ENCODE data around the gene PTAR1.
"Not testable (repeated sequence)": the region's sequence is repeated elsewhere in the genome, so short reads cannot be mapped to it uniquely, and the experiment has no call there.

Gene PTAR1

DNA sequence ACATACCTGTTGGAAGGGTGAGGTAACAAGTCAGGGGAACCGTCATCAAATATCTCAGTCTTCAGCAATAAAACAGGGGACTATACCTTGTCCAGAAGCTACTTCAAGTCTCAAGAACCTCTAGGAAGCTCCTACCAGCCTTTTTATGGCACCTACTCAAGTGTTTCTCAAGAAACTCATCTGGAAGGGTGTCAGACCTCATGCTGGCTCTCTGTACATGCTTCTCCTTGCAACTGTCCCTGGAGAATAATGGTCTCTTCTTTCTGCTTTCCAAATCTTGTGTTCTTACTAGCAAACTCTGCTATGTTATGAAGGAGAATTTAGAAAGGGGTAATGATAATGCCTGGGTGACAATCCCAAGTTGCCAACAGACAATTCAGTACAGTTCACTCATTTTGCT lies 8.3 kb upstream of the PTAR1 start:
- no peak for DNase-seq (ENCODE audit: low read depth)
- no peak overlapping the region for H3K4me3 ChIP-seq (ENCODE audit: low read depth, low read length)
- no peak for TF ChIP-seq CTCF (IDR thresholded peaks at IDR 0.05; ENCODE audit: insufficient read depth, low read depth, low read length, missing control alignments)

GRCh38 chr9:69763862-69764261 lies 4.1 kb upstream of the PTAR1 start:
- not testable (repeated sequence) for DNase-seq (ENCODE audit: low read depth); H3K4me3 ChIP-seq (ENCODE audit: low read depth, low read length)

- H3K4me3 ChIP-seq (ENCODE audit: low read depth, low read length) = no peak overlapping the region
- no peak for DNase-seq (ENCODE audit: low read depth)
- no peak for TF ChIP-seq CTCF (IDR thresholded peaks at IDR 0.05; ENCODE audit: insufficient read depth, low read depth, low read length, missing control alignments)
Observed at GRCh38 chr9:69762527-69762926, 2.7 kb upstream of the PTAR1 start.

- TF ChIP-seq CTCF (IDR thresholded peaks at IDR 0.05; ENCODE audit: insufficient read depth, low read depth, low read length, missing control alignments) = no peak
- DNase-seq (ENCODE audit: low read depth) = no peak
Observed at GRCh38 chr9:69760278-69760610, 433 bp upstream of the PTAR1 start.

GRCh38 chr9:69759021-69759420 lies 790 bp downstream of the PTAR1 start:
- peak; percentile 9 for DNase-seq (ENCODE audit: low read depth)
- peak overlapping the region; percentile 95 for H3K4me3 ChIP-seq (ENCODE audit: low read depth, low read length)
- no peak for TF ChIP-seq CTCF (IDR thresholded peaks at IDR 0.05; ENCODE audit: insufficient read depth, low read depth, low read length, missing control alignments)

More at GRCh38 chr9:69760278-69760610, 433 bp upstream of the PTAR1 start:
- peak overlapping the region; percentile 77 for H3K4me3 ChIP-seq (ENCODE audit: low read depth, low read length)

- no peak for TF ChIP-seq CTCF (IDR thresholded peaks at IDR 0.05; ENCODE audit: insufficient read depth, low read depth, low read length, missing control alignments)
- DNase-seq (ENCODE audit: low read depth) = peak; percentile 9
- H3K4me3 ChIP-seq (ENCODE audit: low read depth, low read length) = peak overlapping the region; percentile 95
Observed at GRCh38 chr9:69757996-69758675, 1.7 kb downstream of the PTAR1 start.

- TF ChIP-seq CTCF (IDR thresholded peaks at IDR 0.05; ENCODE audit: insufficient read depth, low read depth, low read length, missing control alignments) = no peak
- no peak overlapping the region for H3K4me3 ChIP-seq (ENCODE audit: low read depth, low read length)
- DNase-seq (ENCODE audit: low read depth) = no peak
Observed at GRCh38 chr9:69755205-69755604, 4.6 kb downstream of the PTAR1 start.
